ENCODE measurements around the gene TBC1D16. TPM values are rescaled to one million over a fixed set of nuclear protein-coding genes. Genes with fewer than 3 reads are reported as not detected.

Gene TBC1D16
- total and polyA plus RNA-seq, 8 donors: 4.9 to 31.4 (median 19.7) TPM

DNA sequence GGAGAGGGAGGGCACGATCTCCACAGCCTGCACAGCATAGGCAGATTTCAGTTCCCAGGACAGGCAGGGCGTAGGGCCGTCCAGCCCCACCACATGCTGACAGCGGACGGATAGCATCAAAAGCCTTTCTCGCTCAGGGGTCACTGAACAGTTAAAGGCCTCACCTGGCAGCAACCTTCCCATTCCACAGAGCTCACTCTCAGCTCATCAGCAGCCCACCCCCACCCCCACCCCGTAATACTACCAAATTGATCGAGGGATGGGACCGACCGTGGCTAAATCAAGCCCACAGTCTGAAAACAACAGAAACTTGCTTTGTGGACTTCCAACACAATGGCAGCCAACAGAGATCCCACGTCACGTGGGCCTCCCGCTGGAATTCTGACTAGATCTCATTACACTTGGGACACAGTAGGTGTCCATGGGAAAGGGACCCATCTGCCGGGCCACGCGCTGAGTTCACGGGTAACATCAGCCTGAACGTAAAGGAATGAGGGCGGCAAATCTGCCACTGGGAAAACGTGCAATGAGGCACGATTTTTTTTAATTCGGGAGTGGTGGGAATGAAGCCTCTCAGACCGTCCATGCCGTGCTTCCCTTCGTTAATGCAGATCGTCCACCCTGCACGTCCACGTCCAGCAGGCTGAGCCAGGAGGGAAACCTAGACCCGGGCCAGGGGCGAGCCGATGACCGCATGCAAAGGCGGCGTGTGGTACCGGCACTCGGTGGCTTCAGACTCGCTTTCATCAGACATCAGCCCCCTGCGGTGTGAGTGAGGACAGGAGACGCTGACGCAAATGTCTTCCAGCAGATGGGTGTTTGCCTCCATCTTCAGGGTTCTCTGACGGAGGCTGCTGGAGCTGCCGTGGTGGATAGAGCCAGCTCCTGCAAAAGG, 92.1 kb downstream of the TBC1D16 start:
- Histone ChIP-seq H3K36me3 (peaks cover 0 to 23% (median 0%) of the 10 kb centered on the region in 3 donors), H3K27me3 (no peaks in the 10 kb centered on the region), H3K9me3 (no peaks in the 10 kb centered on the region), H3K4me3 (no peak overlapping the region), H3K4me1 (no peaks in the 10 kb centered on the region), H3K27ac (no peak overlapping the region)
- no peak for FAIRE-seq
- intact Hi-C loops (cut with DNase I): no loop called here
- TF ChIP-seq, protein P1, sequence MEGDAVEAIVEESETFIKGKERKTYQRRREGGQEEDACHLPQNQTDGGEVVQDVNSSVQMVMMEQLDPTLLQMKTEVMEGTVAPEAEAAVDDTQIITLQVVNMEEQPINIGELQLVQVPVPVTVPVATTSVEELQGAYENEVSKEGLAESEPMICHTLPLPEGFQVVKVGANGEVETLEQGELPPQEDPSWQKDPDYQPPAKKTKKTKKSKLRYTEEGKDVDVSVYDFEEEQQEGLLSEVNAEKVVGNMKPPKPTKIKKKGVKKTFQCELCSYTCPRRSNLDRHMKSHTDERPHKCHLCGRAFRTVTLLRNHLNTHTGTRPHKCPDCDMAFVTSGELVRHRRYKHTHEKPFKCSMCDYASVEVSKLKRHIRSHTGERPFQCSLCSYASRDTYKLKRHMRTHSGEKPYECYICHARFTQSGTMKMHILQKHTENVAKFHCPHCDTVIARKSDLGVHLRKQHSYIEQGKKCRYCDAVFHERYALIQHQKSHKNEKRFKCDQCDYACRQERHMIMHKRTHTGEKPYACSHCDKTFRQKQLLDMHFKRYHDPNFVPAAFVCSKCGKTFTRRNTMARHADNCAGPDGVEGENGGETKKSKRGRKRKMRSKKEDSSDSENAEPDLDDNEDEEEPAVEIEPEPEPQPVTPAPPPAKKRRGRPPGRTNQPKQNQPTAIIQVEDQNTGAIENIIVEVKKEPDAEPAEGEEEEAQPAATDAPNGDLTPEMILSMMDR (IDR thresholded peaks at IDR 0.05): no peak
- WGBS, 2 donors: 95 to 96% methylated on average over 42 of the region's 42 CpGs
- ATAC-seq: no peak
- peak in 4 of 6 donors; percentile 5 to 59 (median 28) for DNase-seq

DNA sequence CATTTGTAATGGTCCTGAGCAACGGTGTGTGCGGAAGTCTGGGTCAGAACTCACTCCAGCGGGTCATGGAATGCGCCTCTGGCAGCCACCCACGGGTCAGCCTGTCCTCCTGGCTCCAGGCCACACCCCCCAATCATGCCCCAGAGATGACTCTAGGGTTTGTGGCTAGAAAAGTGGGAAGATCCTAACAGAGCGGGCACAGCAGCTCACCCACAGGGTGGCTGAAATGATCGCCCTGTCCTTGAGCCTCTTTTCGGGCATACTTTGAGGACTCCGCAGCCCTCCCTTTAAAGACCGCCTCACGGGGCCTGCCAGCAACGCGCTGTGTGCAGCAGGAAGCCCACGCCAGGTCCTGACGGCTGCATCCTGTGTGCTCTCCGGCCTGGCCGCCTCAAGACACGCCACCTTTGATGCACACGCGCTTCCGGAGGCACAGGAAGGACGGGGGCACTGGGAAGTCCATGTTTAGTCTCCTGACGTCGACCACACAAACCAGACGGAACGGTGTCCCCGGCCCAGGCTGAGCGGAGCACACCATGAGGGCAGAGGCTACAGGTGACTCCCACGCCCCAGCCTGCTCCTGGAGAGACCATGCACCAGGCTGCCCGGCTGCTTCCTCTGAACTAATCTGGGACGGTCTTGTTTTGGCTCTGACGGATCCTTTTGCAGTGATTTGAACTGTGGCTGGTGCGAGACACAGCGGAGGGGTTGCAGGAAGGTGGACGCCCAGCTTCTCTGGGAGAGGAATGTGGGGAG, 92.9 kb downstream of the TBC1D16 start:
- no peak for ATAC-seq
- peak in 5 of 6 donors; percentile 6 to 52 (median 32) for DNase-seq
- WGBS, 2 donors: 83 to 85% methylated on average over 35 of the region's 35 CpGs
- Histone ChIP-seq H3K36me3 (peaks cover 0 to 20% (median 0%) of the 10 kb centered on the region in 3 donors), H3K27ac (no peak overlapping the region), H3K27me3 (no peaks in the 10 kb centered on the region), H3K9me3 (no peaks in the 10 kb centered on the region), H3K4me3 (no peak overlapping the region), H3K4me1 (no peaks in the 10 kb centered on the region)
- TF ChIP-seq, protein P1 (IDR thresholded peaks at IDR 0.05): no peak
- no peak for FAIRE-seq
- intact Hi-C loops (cut with DNase I): no loop called here

DNA sequence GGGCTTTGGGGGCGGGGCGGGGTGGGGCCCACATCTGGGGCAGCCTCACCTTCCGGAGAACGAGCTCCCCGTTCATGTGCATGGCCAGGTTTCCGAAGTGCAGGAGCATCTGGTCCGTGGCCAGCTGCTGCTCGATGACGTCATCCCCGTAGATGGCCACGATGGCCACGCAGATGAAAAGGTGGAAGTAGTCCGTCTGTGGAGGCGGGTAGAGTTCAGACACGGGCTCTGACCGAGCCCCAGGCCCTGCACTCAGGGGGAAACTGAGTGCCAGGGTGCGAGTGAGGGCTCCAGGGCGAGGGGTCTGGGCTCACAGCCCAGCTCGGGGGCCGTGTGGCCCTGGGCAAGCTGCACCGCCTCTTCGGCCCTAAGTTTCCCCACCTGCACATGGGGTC, 93.7 kb downstream of the TBC1D16 start:
- H3K36me3 ChIP-seq: peaks cover 0 to 20% (median 0%) of the 10 kb centered on the region in 3 donors
- peak in 3 of 6 donors; percentile 9 to 55 (median 42) for DNase-seq

DNA sequence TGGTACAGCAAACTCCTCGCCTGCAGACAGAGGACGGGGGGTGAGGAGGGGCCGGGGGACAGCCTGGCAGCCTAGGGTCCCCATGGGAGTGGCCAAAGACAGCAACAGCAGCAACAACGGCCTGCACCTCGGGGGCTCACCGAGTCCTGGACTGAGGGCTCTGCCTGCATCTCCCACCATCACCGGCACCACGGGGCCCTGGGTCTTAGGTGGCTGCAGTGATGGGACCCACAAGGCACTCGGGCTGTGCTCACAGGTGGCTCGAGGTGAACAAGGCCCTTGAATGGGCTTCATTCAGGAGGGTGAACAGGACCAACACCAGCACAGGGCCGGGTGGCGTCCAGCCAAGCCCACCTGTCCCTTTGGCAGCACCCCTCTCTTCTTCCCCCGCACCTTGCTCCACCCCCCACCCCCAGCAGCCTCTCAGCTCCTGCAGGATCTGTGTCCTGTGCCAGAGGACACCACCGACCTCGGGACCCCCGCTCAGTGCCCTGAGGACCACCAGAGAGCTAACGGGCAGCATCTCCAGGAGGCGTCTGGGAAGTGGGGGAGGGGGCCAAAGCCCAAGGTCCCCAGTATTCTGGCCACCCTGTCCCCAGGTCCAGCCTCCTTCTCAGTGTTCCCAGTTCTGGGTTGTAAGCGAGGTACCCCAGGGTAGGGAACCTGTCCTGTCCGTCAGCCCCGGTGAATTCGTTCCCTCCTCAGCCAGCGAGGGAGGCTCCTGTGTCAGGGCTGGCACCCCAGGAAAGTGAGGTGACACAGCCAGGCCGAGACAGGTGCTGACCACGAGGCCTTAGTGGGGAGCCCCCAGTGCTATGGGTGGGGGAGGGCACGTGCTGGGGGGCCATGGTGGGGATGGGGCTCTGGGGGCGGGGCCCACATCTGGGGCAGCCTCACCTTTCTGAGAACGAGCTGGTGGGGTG, 94.3 kb downstream of the TBC1D16 start:
- Histone ChIP-seq H3K4me3 (no peak overlapping the region), H3K36me3 (peaks cover 0 to 20% (median 0%) of the 10 kb centered on the region in 3 donors), H3K9me3 (no peaks in the 10 kb centered on the region), H3K27ac (no peak overlapping the region), H3K27me3 (no peaks in the 10 kb centered on the region), H3K4me1 (no peaks in the 10 kb centered on the region)
- WGBS, 2 donors: 88 to 89% methylated on average over 25 to 28 of the region's 28 CpGs
- FAIRE-seq: no peak
- intact Hi-C loops (cut with DNase I): no loop called here
- ATAC-seq: no peak
- peak in 3 of 6 donors; percentile 42 to 73 (median 54) for DNase-seq
- TF ChIP-seq, protein P1 (IDR thresholded peaks at IDR 0.05): no peak

More for the DNA sequence above, 93.7 kb downstream of the TBC1D16 start:
- FAIRE-seq: no peak
- H3K4me3 ChIP-seq: no peak overlapping the region
- TF ChIP-seq, protein P1 (IDR thresholded peaks at IDR 0.05): no peak
- H3K9me3 ChIP-seq: no peaks in the 10 kb centered on the region
- no peaks in the 10 kb centered on the region for H3K27me3 ChIP-seq
- no peak overlapping the region for H3K27ac ChIP-seq
- intact Hi-C loops (cut with DNase I): no loop called here
- no peaks in the 10 kb centered on the region for H3K4me1 ChIP-seq
- no peak for ATAC-seq
- 91 to 94% methylated on average over 22 of the region's 22 CpGs for WGBS, 2 donors

Measured in pancreas (tissue), 10 donors.